HG03025 (cell line): ENCODE measurements around the gene ACSL6.
"Not testable (repeated sequence)": the region's sequence is repeated elsewhere in the genome, so short reads cannot be mapped to it uniquely, and the experiment has no call there.

ENCODE experiments used
- ATAC-seq: cut with Tn5 transposase; IDR thresholded peaks from one replicate; pipeline ENCODE4 v1.9.1; 2021; ENCODE audit warnings: mild to moderate bottlenecking, moderate library complexity; ENCODE audit not compliant: unreplicated experiment, low FRiP score

ACSL6 gene

GRCh38 chr5:131952301-131952857 is 59.1 kb downstream of the ACSL6 start:
- ATAC-seq: no peak

GRCh38 chr5:131950706-131951105 is 60.8 kb downstream of the ACSL6 start:
- no peak for ATAC-seq

- ATAC-seq: no peak
Observed at GRCh38 chr5:131947445-131947844, 64.0 kb downstream of the ACSL6 start.

GRCh38 chr5:131945551-131946168 is 65.8 kb downstream of the ACSL6 start, which contains the start of gene MEIKIN:
MEIKIN (minus strand) TSS chr5:131945663; CDS start chr5:131945505, 158 bp downstream.
- ATAC-seq: no peak

- no peak for ATAC-seq
Observed at GRCh38 chr5:131944702-131945550, 66.5 kb downstream of the ACSL6 start.

- ATAC-seq: no peak
Observed at GRCh38 chr5:131943916-131944315, 67.5 kb downstream of the ACSL6 start.

- ATAC-seq: no peak
Observed at GRCh38 chr5:131942016-131942415, 69.4 kb downstream of the ACSL6 start.

GRCh38 chr5:131939690-131940345 is 71.6 kb downstream of the ACSL6 start:
- no peak for ATAC-seq

- no peak for ATAC-seq
Observed at GRCh38 chr5:131932235-131932634, 79.2 kb downstream of the ACSL6 start.

- ATAC-seq: no peak
Observed at GRCh38 chr5:131928957-131929356, 82.5 kb downstream of the ACSL6 start.

- no peak for ATAC-seq
Observed at GRCh38 chr5:131926168-131926567, 85.3 kb downstream of the ACSL6 start.

- no peak for ATAC-seq
Observed at GRCh38 chr5:131916481-131916880, 95.0 kb downstream of the ACSL6 start.

- ATAC-seq: no peak
Observed at GRCh38 chr5:131914472-131914871, 97.0 kb downstream of the ACSL6 start.

GRCh38 chr5:131913603-131914002 is 97.9 kb downstream of the ACSL6 start:
- ATAC-seq: no peak

GRCh38 chr5:131906668-131907067 is 104.8 kb downstream of the ACSL6 start:
- no peak for ATAC-seq

GRCh38 chr5:131902266-131902665 is 109.2 kb downstream of the ACSL6 start:
- not testable (repeated sequence) for ATAC-seq
